ENCODE data around the gene CASK.
A peak's percentile ranks its signal among the peaks of the same experiment; 100 is the strongest.

The CASK gene

DNA sequence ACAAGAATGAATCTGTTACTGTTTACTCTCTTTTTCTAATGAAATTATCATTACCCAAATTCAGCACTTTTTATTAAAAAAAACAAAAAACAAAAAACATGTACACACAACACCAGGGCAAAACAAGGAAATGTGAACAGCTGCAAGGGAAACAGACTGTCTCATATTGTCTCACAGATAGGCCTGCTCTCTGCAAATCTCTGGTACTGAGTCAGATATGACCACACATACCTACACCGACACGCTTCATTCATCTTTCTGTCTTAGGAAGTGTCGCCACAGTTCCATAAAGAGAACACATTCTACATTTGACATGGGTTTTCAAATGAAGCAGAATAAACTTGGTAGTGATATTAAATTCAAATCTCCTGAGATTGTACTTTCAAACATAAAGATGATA is 326.8 kb downstream of the CASK start:
- H3K4me1 ChIP-seq (ENCODE audit: control insufficient read depth in 1 of 2, insufficient read depth in 2 of 2, low read length in 2 of 2), result no peaks in the 10 kb centered on the region
- no peaks in the 10 kb centered on the region for H3K9me3 ChIP-seq (ENCODE audit: control insufficient read depth in 1 of 2, low read length in 2 of 2)
- no peak overlapping the region for H3K4me3 ChIP-seq (ENCODE audit: low read depth in 1 of 2, low read length in 2 of 2)
- H3K27ac ChIP-seq (ENCODE audit: low read length), result no peak overlapping the region
- H3K36me3 ChIP-seq (ENCODE audit: control insufficient read depth in 1 of 2, insufficient read depth in 2 of 2, low read length in 2 of 2), result peaks cover 0 to 3% of the 10 kb centered on the region in 2 donors
- H3K27me3 ChIP-seq (ENCODE audit: low read depth, low read length), result no peaks in the 10 kb centered on the region

- peaks cover 0 to 3% of the 10 kb centered on the region in 2 donors for H3K36me3 ChIP-seq (ENCODE audit: control insufficient read depth in 1 of 2, insufficient read depth in 2 of 2, low read length in 2 of 2)
- no peaks in the 10 kb centered on the region for H3K9me3 ChIP-seq (ENCODE audit: control insufficient read depth in 1 of 2, low read length in 2 of 2)
- H3K4me3 ChIP-seq (ENCODE audit: low read depth in 1 of 2, low read length in 2 of 2), result no peak overlapping the region
- no peaks in the 10 kb centered on the region for H3K27me3 ChIP-seq (ENCODE audit: low read depth, low read length)
- no peak overlapping the region for H3K27ac ChIP-seq (ENCODE audit: low read length)
- no peaks in the 10 kb centered on the region for H3K4me1 ChIP-seq (ENCODE audit: control insufficient read depth in 1 of 2, insufficient read depth in 2 of 2, low read length in 2 of 2)
Observed at GRCh38 chrX:41594634-41595033, 328.7 kb downstream of the CASK start.

DNA sequence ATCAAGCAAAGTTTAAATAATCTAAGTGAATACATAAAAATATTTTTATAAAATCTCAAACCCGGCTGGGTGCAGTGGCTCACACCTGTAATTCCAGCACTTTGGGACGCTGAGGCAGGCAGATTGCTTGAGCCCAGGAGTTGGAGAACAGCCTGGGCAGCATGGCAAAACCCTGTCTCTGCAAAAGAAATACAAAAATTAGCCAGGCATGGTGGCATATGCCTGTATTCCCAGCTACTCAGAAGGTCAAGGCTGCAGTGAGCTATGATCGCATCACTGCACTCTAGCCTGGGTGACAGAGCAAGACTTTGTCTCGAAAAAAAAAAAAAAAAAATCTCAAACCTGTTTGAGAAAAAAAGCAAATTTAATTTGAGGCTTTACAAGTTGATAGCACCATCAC is 331.4 kb downstream of the CASK start:
- Histone ChIP-seq H3K4me1 (ENCODE audit: control insufficient read depth in 1 of 2, insufficient read depth in 2 of 2, low read length in 2 of 2) (no peaks in the 10 kb centered on the region), H3K36me3 (ENCODE audit: control insufficient read depth in 1 of 2, insufficient read depth in 2 of 2, low read length in 2 of 2) (no peaks in the 10 kb centered on the region), H3K27ac (ENCODE audit: low read length) (no peak overlapping the region), H3K27me3 (ENCODE audit: low read depth, low read length) (no peaks in the 10 kb centered on the region), H3K4me3 (ENCODE audit: low read depth in 1 of 2, low read length in 2 of 2) (no peak overlapping the region), H3K9me3 (ENCODE audit: control insufficient read depth in 1 of 2, low read length in 2 of 2) (no peaks in the 10 kb centered on the region)

DNA sequence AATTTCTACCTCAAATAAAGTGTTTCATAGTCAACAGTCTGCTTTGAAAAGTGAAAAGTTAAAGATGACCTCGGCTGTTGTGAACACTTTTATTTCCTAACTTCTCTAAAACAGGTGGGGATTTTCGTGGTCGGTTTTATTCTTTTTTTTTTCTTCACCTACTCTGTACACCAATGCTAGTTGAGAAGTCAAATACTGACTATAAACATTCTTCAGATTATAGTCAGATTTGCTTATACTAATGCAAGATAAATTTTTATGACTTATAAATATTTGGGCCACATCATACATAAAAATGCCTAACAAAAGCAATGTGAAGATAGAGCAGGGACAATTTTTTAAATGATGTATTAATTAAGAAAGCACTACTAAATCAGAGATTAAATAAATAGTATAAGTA is 332.7 kb downstream of the CASK start:
- Histone ChIP-seq H3K27me3 (ENCODE audit: low read depth, low read length) (no peaks in the 10 kb centered on the region), H3K4me1 (ENCODE audit: control insufficient read depth in 1 of 2, insufficient read depth in 2 of 2, low read length in 2 of 2) (no peaks in the 10 kb centered on the region), H3K36me3 (ENCODE audit: control insufficient read depth in 1 of 2, insufficient read depth in 2 of 2, low read length in 2 of 2) (no peaks in the 10 kb centered on the region), H3K4me3 (ENCODE audit: low read depth in 1 of 2, low read length in 2 of 2) (no peak overlapping the region), H3K9me3 (ENCODE audit: control insufficient read depth in 1 of 2, low read length in 2 of 2) (no peaks in the 10 kb centered on the region), H3K27ac (ENCODE audit: low read length) (no peak overlapping the region)

DNA sequence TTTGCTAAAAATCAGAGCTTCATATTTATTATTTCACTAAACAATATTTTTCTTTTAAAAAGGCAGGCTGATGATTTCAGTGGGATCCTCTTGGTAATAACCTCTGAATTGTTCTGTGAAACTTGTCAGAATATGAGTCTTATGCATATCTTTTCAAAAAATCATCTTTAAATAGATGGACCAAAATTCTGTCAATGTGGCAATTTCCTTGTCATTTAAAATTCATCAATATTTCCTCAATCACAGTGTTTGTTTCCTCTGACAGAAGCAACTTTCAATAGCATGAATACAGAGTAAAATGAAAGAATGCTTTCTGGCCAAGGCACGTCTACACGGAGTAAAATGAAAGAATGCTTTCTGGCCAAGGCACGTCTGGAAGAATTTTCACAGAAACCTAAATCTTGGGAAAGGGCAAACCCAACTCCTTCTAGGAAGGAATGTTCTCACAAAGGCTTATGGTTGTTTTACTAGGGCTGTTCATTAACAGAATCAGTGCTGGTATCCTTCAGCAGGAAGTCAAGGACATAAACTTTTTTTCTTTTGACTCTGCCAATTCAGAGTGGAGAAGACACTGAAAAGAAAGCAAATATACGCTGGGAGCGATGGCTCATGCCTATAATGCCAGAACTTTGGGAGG is 333.6 kb downstream of the CASK start:
- no peaks in the 10 kb centered on the region for H3K4me1 ChIP-seq (ENCODE audit: control insufficient read depth in 1 of 2, insufficient read depth in 2 of 2, low read length in 2 of 2)
- H3K9me3 ChIP-seq (ENCODE audit: control insufficient read depth in 1 of 2, low read length in 2 of 2), result no peaks in the 10 kb centered on the region
- H3K4me3 ChIP-seq (ENCODE audit: low read depth in 1 of 2, low read length in 2 of 2), result no peak overlapping the region
- H3K27me3 ChIP-seq (ENCODE audit: low read depth, low read length), result no peaks in the 10 kb centered on the region
- H3K36me3 ChIP-seq (ENCODE audit: control insufficient read depth in 1 of 2, insufficient read depth in 2 of 2, low read length in 2 of 2), result no peaks in the 10 kb centered on the region
- no peak overlapping the region for H3K27ac ChIP-seq (ENCODE audit: low read length)

DNA sequence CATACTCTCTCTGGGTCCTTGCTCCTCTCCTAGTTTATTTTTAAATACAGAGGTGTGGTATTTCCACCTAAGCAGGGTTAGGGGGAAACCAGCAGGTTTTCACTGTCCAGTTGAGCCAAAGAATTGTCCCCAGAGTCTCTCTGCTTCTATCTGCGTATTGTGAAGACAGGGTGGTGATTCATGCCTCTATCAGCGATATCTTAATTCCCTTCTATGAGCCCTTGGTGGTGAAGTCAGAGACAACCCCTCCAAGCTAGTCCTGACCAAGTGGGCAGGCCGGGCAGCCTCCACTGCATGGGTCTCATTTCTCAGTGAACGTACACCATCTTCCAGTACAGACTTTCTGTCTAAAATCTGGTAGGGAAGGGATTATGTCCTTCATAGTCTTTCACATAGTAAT is 335.1 kb downstream of the CASK start:
- H3K4me3 ChIP-seq (ENCODE audit: low read depth in 1 of 2, low read length in 2 of 2), result no peak overlapping the region
- no peaks in the 10 kb centered on the region for H3K36me3 ChIP-seq (ENCODE audit: control insufficient read depth in 1 of 2, insufficient read depth in 2 of 2, low read length in 2 of 2)
- H3K9me3 ChIP-seq (ENCODE audit: control insufficient read depth in 1 of 2, low read length in 2 of 2), result no peaks in the 10 kb centered on the region
- no peak overlapping the region for H3K27ac ChIP-seq (ENCODE audit: low read length)
- H3K27me3 ChIP-seq (ENCODE audit: low read depth, low read length), result no peaks in the 10 kb centered on the region
- H3K4me1 ChIP-seq (ENCODE audit: control insufficient read depth in 1 of 2, insufficient read depth in 2 of 2, low read length in 2 of 2), result no peaks in the 10 kb centered on the region

DNA sequence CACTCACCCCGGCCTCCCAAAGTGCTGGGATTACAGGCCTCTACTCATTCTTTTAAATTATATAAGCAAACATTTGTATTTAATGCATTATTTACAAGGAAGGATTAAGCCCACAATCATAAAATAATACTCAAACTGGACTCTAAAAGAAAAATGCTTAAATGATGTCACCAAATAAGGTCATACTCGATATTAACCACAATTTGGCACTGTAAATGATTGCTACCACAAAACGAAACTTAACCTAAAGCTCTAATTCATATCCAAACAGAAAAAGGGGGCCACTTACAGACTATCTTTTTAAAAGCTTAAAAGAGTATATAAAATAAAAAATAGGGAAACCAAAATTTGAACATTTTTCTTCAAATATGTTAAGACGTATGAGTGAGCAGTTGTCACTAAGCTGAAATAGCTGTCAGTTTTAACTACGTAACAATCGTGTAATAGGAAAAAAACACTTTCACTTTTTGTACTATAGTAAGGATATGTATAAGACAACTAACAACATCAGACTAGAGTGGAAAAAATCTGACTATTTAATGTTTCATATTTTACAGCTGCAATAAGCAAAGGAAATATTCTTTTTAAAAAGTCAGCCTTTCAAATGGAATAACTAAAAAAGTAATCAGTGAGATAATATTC is 342.8 kb downstream of the CASK start:
- no peak overlapping the region for H3K4me3 ChIP-seq (ENCODE audit: low read depth in 1 of 2, low read length in 2 of 2)
- no peaks in the 10 kb centered on the region for H3K27me3 ChIP-seq (ENCODE audit: low read depth, low read length)
- H3K36me3 ChIP-seq (ENCODE audit: control insufficient read depth in 1 of 2, insufficient read depth in 2 of 2, low read length in 2 of 2), result peaks cover 0 to 3% of the 10 kb centered on the region in 2 donors
- no peaks in the 10 kb centered on the region for H3K9me3 ChIP-seq (ENCODE audit: control insufficient read depth in 1 of 2, low read length in 2 of 2)
- no peaks in the 10 kb centered on the region for H3K4me1 ChIP-seq (ENCODE audit: control insufficient read depth in 1 of 2, insufficient read depth in 2 of 2, low read length in 2 of 2)
- H3K27ac ChIP-seq (ENCODE audit: low read length), result no peak overlapping the region

- H3K27me3 ChIP-seq (ENCODE audit: low read depth, low read length), result no peaks in the 10 kb centered on the region
- no peak overlapping the region for H3K4me3 ChIP-seq (ENCODE audit: low read depth in 1 of 2, low read length in 2 of 2)
- no peak overlapping the region for H3K27ac ChIP-seq (ENCODE audit: low read length)
- H3K4me1 ChIP-seq (ENCODE audit: control insufficient read depth in 1 of 2, insufficient read depth in 2 of 2, low read length in 2 of 2), result peaks cover 0 to 3% of the 10 kb centered on the region in 2 donors
- H3K36me3 ChIP-seq (ENCODE audit: control insufficient read depth in 1 of 2, insufficient read depth in 2 of 2, low read length in 2 of 2), result no peaks in the 10 kb centered on the region
- no peaks in the 10 kb centered on the region for H3K9me3 ChIP-seq (ENCODE audit: control insufficient read depth in 1 of 2, low read length in 2 of 2)
Observed at GRCh38 chrX:41563876-41564275, 359.5 kb downstream of the CASK start.

- Histone ChIP-seq H3K4me3 (ENCODE audit: low read depth in 1 of 2, low read length in 2 of 2) (no peak overlapping the region), H3K4me1 (ENCODE audit: control insufficient read depth in 1 of 2, insufficient read depth in 2 of 2, low read length in 2 of 2) (peaks cover 0 to 3% of the 10 kb centered on the region in 2 donors), H3K27me3 (ENCODE audit: low read depth, low read length) (no peaks in the 10 kb centered on the region), H3K9me3 (ENCODE audit: control insufficient read depth in 1 of 2, low read length in 2 of 2) (no peaks in the 10 kb centered on the region), H3K36me3 (ENCODE audit: control insufficient read depth in 1 of 2, insufficient read depth in 2 of 2, low read length in 2 of 2) (no peaks in the 10 kb centered on the region), H3K27ac (ENCODE audit: low read length) (no peak overlapping the region)
Observed at GRCh38 chrX:41561045-41561444, 362.3 kb downstream of the CASK start.

DNA sequence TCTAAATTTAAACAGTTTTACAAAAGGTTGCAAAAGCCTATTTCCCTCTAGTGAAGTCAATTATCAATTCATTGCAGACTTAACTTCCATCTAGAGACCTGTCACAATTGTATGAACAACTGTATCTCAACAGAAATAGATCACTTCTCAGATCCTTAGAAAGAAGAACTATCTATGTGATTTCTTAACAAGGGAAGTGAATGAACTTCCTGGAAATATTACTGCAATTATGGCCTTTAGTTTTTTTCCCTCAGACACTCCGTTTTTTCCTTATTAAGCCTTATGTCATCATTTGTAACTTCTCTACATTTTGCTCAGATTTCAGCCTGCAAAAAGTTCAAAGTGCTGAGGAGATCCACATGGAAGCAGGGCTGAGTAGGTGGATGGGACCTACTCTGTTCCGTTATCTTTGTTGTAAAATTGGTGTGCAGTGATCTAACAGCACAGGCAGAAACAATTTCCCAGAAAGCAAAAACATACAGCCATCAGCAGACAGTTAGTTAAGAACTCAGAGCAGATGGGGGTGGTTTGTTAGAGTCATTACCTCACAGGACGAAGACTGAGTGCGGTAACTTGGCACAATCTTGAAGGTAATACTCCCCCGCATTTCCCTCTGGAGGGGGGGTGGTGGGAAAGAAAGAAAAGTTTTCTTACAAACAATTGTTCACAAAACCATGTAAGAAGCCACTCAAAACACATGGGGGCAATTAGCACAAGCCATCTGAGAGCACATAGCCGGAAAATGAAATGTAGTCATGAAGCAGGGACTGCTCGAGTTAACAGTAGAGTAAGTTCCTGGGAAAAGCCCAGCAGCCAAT is 363.9 kb downstream of the CASK start:
- no peaks in the 10 kb centered on the region for H3K27me3 ChIP-seq (ENCODE audit: low read depth, low read length)
- peak overlapping the region; percentile 51 for H3K27ac ChIP-seq (ENCODE audit: low read length)
- H3K4me1 ChIP-seq (ENCODE audit: control insufficient read depth in 1 of 2, insufficient read depth in 2 of 2, low read length in 2 of 2), result peaks cover 0 to 3% of the 10 kb centered on the region in 2 donors

GRCh38 chrX:41558531-41558930 is 364.8 kb downstream of the CASK start:
- peaks cover 0 to 3% of the 10 kb centered on the region in 2 donors for H3K4me1 ChIP-seq (ENCODE audit: control insufficient read depth in 1 of 2, insufficient read depth in 2 of 2, low read length in 2 of 2)
- no peaks in the 10 kb centered on the region for H3K36me3 ChIP-seq (ENCODE audit: control insufficient read depth in 1 of 2, insufficient read depth in 2 of 2, low read length in 2 of 2)
- H3K4me3 ChIP-seq (ENCODE audit: low read depth in 1 of 2, low read length in 2 of 2), result no peak overlapping the region
- H3K9me3 ChIP-seq (ENCODE audit: control insufficient read depth in 1 of 2, low read length in 2 of 2), result no peaks in the 10 kb centered on the region
- H3K27ac ChIP-seq (ENCODE audit: low read length), result no peak overlapping the region
- no peaks in the 10 kb centered on the region for H3K27me3 ChIP-seq (ENCODE audit: low read depth, low read length)

More for the DNA sequence above, 363.9 kb downstream of the CASK start:
- H3K9me3 ChIP-seq (ENCODE audit: control insufficient read depth in 1 of 2, low read length in 2 of 2), result no peaks in the 10 kb centered on the region
- no peak overlapping the region for H3K4me3 ChIP-seq (ENCODE audit: low read depth in 1 of 2, low read length in 2 of 2)
- no peaks in the 10 kb centered on the region for H3K36me3 ChIP-seq (ENCODE audit: control insufficient read depth in 1 of 2, insufficient read depth in 2 of 2, low read length in 2 of 2)

All from muscle layer of duodenum (tissue), 2 donors.